HG02678 (cell line): ENCODE measurements around the gene UBTD1.
"Not testable (repeated sequence)": the region's sequence is repeated elsewhere in the genome, so short reads cannot be mapped to it uniquely, and the experiment has no call there.

ENCODE experiments used
- ATAC-seq: cut with Tn5 transposase; IDR thresholded peaks from one replicate; pipeline ENCODE4 v1.9.1; 2021; ENCODE audit warnings: mild to moderate bottlenecking, moderate library complexity; ENCODE audit not compliant: unreplicated experiment

The UBTD1 gene

DNA sequence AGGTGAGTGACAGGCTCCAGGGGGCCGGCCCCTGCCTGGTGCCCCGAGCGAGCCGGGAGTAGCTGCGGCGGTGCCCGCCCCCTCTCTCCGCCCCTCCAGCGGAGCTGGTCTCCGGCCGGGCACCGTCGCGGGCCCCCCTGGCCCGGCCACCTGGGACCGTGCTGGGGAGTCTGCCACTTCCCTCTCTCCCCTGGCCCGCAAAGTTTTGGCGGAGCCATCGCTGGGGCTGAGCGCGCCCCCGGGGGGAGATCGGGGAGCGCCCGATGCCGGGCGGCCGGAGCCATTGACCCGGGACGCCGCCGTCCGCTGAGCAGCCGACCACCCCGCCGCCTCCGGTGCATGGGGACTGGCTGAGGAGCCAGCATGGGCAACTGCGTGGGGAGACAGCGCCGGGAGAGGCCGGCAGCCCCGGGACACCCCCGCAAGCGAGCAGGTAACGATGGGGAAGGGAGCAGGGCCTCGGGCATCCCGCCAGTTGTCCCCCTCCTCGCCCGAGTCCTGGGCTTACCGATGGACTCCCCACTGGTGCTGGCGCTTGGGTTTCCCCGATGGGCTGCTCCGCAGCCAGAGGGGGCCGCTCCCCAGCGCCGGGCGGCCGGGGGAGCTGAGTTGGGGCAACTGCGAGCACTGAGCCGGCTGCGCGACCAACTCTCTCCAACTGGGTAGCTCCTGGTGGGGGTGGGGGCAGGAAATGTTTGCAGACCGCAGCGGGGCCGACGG lies at the start of gene UBTD1:
Gene UBTD1 (plus strand): TSS at position 84 of the 720 bp plus-strand sequence. CDS start 280 bp downstream, at position 364.
- no peak for ATAC-seq

GRCh38 chr10:97450828-97451227 lies 47.9 kb upstream of the UBTD1 start:
- no peak for ATAC-seq

DNA sequence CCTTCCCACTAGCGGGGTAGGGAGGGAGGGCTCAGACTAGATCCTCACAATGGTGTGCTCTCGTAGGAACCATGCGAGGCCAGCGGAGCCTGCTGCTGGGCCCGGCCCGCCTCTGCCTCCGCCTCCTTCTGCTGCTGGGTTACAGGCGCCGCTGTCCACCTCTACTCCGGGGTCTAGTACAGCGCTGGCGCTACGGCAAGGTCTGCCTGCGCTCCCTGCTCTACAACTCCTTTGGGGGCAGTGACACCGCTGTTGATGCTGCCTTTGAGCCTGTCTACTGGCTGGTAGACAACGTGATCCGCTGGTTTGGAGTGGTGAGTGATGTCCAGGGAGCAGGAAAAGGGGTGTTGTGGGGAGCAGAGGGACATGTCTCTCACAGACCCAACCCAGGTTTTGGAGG lies 47.1 kb upstream of the UBTD1 start:
- ATAC-seq, result no peak

DNA sequence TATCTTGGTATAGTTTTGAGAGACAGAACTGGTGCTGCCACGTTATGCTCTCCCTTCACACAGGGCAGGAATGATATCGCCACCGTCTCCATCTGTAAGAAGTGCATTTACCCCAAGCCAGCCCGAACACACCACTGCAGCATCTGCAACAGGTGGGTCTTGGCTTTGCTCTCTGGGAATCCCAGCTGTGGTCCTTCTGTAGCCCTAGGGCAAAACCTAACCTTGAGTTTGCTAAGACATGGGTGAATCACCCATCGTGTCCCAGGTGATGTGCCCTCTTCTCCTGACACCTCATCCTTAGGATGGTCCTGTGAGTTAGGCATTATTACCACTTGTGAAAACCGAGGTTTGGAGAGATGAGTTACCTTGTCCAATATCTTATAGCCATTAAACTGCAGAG lies 46.4 kb upstream of the UBTD1 start:
- ATAC-seq, result no peak

- ATAC-seq, result no peak
These were observed 44.2 kb upstream of the UBTD1 start for GRCh38 chr10:97454330-97455036.

GRCh38 chr10:97456034-97456685 lies 42.6 kb upstream of the UBTD1 start:
- no peak for ATAC-seq

DNA sequence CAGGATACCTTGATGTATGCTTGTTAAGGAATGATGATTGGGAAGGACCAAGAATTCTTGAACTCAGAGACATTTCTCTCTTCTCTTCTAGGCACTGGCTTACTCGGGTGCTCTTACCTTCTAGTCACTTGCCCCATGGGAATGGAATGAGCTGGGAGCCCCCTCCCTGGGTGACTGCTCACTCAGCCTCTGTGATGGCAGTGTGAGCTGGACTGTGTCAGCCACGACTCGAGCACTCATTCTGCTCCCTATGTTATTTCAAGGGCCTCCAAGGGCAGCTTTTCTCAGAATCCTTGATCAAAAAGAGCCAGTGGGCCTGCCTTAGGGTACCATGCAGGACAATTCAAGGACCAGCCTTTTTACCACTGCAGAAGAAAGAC lies 42.0 kb upstream of the UBTD1 start:
- ATAC-seq, result no peak

DNA sequence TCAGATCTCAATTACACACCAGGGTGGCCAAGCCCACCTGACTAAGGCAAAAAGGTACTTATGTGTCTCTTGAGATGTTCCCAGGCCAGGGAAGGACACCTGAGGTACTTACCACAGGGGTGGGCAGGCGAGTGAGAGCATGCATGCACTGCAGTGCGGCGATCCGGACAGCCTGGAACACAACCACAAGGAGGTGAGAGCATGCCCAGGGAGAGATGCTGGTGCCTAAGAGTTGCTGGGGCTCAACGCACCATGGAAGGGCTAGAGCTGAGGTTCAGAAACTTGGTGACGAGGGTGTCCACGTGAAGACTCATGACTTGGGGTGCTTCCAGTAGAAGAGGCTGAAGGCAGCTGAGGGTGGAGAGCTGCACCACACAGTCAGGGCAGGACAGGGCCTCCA lies 39.6 kb upstream of the UBTD1 start:
- no peak for ATAC-seq

DNA sequence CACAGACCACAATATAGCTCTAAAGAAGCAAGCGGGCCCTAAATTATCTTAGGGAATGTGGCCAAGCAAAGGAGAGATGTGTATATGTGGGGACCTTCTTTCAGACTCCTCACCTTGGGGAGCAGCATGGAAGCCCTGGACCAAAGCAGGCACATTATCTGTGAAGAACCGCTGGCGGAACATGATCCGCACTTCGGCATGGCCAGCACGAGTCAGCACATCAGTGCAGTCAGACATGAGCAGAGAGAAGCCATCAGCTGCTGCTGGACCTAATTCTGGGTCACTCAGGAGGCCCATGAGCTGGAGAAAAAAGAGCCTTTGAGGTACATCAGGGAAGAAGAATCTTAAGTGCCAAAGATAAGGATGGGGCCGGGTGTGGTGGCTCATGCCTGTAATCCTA lies 38.8 kb upstream of the UBTD1 start:
- no peak for ATAC-seq

- no peak for ATAC-seq
These were observed 36.4 kb upstream of the UBTD1 start for GRCh38 chr10:97462309-97462708.

DNA sequence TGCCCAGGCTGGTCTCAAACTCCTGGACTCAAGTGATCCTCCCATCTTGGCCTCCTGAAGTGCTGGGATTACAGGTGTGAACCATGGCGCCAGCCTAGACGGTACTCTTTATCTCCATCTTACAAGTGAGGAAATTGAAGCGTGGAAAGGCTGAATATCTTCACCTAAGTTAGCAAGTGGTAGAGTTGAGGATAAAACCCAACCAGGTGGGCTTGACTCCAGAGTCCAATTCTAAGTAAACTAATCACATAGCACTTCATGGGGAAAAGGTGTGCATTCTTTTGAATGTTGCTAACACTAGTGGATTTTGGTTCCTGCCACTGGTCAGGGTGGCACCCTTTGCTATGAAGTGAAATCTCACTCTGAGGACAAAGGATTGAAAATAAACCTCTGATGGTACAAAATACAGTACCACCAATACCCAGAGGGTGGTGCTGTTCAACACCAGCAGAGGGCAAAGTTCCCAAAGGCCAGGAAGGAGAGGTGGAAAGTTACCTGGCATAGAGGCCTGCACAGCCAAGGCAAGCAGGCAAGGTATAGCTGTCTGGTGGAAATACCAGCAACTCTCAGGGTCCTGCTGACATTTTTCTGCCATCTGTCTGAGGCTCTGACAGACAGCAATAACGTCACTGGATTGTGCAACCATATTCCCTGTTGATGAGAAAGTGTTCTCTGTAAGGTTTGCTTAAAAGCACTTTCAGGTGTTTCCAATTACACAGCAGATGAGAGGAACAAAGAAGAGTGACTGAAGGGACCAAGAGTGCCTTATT lies 35.2 kb upstream of the UBTD1 start:
- ATAC-seq, result no peak

DNA sequence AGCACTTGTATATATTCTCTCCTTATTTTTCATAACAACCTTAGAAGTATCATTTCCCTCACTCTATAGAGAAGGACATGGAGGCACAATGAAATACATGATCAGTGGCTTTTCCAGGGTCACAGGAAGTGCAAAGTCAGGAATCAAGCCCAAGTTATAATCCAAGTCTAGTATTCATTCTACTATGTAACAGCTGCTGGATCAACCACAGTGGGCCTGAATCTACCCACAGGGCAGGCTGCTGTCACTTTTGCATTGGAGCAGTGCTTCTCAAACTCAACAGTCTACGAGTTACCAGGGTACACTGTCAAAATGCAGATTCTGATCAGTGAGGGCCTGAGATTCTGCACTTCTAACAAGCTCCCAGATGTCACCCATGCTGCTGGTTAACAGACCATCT lies 34.5 kb upstream of the UBTD1 start:
- no peak for ATAC-seq

DNA sequence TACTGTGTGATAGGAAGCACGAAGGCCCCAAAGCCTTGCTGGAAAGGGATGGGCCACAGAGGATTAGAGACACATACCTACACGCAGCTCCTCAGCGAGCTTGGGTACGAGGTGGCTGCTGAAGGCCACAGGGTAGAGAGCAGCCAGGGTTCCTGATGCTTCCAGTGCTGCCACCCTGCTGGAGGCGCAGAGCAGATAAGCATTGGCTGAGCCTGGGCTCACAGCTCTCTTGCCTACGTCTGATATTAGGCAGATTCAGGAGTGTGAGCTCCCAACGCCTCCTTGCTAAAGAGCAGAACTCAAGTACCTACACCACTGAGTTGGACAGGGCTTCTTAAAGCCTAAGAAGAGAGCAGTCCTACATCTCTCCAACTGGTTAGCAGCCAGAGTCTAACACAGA lies 32.7 kb upstream of the UBTD1 start:
- no peak for ATAC-seq

DNA sequence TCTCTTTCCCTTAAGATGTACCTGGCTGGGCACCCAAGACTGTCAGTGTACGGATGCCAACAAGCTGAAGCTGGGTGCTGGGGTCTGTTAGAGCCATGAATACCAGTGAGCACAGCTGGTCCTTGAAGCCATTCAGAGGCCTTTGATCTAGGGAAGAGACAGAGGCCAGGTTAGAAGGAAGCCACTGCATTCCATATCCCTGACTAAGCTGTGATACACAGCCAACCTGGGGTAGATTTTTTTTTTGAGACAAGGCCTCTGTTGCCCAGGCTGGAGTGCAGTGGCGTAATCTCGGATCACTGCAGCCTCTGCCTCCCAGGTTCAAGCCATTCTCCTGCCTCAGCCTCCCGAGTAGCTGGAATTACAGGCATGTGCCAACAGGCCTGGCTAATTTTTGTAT lies 32.0 kb upstream of the UBTD1 start:
- ATAC-seq, result no peak

DNA sequence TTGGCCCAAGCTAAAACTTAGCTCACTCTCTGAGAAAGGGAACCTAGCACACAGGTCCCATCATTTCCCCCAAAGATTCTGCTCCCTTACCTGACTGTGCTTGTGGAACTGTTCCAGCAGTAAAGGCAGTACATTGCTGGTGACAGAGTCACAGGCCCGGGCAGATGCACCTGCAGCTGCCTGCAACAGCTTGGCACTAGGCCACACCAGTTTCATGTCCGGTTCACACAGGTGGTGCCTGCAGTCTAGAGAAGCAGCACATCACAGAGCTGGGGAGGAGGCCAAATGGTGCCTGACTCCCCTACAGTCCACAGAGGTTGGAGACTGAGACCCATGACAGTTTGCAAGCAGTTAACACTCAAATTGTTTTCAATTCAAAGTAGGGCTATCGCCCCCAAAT lies 30.6 kb upstream of the UBTD1 start:
- no peak for ATAC-seq

DNA sequence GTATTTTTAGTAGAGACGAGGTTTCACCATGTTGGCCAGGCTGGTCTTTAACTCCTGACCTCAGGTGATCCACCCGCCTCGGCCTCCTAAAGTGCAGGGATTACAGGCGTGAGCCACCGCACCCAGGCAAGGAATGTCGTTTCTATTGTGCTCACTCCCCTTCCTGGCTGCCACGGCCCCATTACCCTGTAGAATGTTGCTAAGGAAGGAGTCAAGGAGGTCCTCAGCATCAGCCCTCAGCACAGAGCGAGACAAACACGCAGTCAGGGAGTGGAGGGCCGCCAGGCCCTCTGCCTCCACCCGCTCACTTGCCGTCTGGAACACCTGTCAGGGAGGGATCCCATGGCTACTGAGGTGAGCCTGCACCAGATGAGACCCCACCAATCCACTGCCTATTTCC lies 29.9 kb upstream of the UBTD1 start:
- ATAC-seq, result not testable (repeated sequence)

DNA sequence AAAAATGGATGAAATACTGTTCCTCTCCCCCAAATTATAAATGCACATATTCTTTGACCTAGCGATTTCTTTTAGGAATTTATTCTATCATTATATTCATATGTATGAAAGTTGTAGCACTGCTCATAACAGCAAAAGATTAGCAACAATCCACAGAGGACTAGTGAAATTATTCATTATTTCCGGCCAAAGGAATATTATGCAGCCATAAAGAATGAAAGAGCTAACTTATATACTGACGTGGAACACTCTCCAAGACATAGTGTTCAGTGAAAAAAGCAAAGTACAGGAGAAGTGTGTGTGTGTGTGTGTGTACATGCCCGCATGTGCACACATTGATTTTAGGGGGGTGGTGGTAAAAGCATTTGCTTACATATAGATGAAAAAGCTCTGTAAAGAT lies 23.8 kb upstream of the UBTD1 start:
- no peak for ATAC-seq

DNA sequence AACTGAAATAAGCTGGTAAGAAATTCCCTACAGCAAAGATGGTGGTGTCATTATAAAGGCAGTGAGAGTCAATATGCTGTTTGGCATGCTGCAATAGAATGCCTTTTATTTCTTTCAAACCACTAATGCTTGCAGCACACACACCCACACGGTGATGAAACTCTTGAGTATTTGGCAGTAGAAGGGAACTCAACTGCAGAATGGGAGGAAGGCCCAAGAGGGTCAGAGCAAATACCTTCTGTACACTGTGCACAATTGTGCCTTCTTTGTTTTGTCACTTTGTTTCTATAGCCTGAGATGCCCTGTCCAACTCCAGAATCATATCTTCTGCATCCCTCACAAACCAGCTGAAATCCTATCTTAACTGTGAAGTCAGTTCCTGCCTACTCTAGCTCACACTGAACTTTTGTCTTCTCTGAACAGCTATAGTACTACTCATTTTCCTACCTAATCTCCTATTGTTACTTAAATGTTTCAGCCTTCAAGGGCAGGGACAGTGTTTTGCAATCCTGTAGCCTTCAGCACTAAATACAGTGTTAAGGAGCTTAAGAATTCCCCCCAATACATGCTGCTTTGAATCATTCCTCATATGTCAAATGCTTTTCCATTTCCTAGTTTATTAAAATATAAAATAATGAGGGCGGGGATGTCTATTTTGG lies 22.7 kb upstream of the UBTD1 start:
- ATAC-seq, result no peak

DNA sequence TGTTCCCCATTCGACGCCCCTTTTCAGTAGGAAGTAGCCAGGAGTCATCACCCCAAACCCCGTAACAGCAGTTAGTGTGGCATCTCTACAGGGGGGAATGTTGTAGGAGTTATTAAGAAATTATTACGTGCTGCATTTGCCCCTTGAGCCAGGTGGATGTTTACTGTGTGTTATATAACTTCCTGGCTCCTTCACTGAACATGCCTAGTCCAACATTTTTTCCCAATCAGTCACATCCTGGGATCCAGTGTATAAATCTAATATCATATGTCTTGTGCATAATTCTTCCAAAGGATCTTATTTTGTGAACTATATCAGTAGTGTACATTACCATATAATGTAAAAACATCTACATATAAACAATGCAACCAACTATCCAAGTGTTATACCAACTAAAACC lies 19.3 kb upstream of the UBTD1 start:
- ATAC-seq, result not testable (repeated sequence)

DNA sequence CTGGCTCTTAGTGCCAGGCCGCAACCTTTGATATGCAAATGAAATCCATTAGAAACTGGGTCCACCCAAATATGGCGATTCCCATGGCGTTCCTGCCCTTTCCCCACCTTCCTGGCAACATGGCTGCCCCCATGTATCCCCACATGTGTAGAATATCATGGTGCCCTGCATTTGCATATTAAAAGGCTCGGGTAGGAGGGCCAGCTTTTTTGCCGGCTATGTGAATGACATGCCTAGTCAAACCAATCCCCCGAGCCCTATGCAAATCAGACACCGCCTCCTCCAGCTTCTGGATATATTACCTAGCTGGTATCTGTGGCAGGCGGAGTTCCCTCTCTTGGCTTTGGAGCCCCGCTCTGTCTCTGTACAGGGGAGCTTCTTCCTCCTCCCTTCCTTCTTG lies 18.8 kb upstream of the UBTD1 start:
- ATAC-seq, result no peak

DNA sequence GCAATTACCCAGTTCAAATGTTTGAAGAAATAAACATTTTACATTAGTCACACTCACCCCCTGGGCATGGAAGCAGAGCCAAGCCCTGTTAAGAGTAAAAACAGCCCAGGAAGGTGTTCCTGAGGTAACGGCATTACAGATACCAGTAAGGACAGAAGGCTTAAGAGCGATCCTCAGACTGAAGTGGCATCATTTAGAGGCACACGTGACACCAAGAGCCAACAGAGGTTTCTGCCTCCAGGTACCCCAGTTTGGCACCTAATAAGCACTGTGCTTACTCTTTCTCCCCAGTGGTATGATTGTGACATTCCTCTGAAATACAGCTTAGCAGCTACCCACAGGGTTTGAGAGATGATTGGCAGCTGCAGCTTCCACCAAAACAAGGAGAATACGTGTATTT lies 17.7 kb upstream of the UBTD1 start:
- ATAC-seq, result no peak
